GM19193 (cell line): Measurements from ENCODE around the gene TMX2.
A peak's percentile ranks its signal among the peaks of the same experiment; 100 is the strongest.

ENCODE experiments used
- POLR2A ChIP-seq: IDR thresholded peaks from 4 replicates; pipeline ENCODE4 v1.6.1; 2011; ENCODE audit not compliant: insufficient read depth, insufficient read length; ENCODE audit errors: extremely low read depth

Gene TMX2

GRCh38 chr11:57751676-57752253 lies 39.4 kb downstream of the TMX2 start, which contains the start of gene BTBD18:
Gene BTBD18 (minus strand): TSS chr11:57751819. CDS start chr11:57751188, 631 bp downstream.
- no peak for TF ChIP-seq POLR2A

GRCh38 chr11:57752954-57753353 lies 40.6 kb downstream of the TMX2 start:
- TF ChIP-seq POLR2A, result no peak

DNA sequence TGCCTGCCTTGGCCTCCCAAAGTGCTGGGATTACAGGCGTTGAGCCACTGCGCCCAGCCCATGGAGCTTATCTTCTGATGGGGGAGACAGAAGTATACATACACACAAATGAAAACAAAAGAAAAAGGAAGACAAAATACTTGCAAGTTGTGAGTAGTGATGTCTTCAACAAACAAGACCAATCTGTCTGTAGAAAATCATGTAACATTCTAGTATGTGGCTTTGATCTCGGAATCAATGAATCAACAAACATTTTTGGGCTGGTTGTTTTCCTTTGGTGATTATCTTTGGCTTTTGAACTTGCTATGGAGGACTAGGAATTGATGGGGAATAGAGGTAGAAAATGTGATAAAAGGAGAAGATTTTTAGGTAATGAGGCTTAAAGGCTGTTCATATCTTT lies 45.8 kb downstream of the TMX2 start:
- TF ChIP-seq POLR2A, result no peak

GRCh38 chr11:57761301-57762234 lies 49.2 kb downstream of the TMX2 start, which contains the start of gene CTNND1:
Gene CTNND1 (plus strand): TSS chr11:57761802. CDS start chr11:57791479, 29,677 bp downstream.
- peak; percentile 55 for TF ChIP-seq POLR2A

DNA sequence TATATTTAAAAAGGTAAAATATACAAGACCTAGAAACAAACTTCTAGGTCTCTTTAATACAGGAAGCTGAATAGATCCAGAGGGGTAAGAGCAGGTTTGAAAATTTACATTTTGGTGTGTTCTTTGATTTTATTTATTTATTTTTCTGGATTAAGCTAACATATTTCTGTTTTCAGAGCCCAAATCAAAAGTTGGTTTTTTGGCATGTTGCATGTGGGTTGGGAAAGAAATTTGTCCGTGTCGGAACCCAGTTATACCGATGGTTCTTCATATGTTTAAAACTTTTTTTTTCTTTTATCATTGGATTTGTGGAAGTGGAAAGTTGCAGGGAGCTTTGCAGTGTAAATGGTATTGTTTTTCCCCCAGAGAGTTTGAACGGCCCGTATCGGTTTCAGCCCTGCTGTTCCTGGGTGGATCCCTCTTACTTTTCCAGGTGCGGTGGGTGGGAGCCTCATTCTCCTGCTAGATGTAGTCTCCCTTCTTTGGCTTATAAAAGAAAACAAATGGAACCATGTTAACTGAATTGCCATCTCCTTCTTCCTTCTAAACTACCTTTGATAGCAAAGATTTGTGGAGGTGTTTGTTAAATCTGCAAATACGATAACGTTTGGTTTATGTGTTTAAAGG lies 50.0 kb downstream of the TMX2 start:
- TF ChIP-seq POLR2A, result no peak

DNA sequence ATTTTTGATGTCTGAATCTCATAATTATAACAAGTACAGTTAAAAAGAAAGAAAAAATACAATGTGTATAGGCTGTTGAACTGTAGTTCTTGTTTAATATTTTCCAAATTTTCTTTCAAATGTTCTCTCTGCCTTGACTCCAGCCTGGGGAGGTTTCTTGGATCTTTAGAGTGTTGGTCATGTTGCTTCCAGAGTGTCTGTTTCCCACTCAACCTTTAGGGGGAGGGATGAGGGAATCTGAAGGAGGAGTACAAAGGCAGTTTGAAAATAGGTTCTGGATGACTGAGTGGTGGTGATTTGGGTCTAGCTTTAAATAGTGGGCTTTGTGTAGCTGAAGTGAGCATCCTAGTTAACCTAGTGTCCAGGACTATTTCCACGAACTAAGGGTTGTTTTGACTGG lies 51.2 kb downstream of the TMX2 start:
- TF ChIP-seq POLR2A, result no peak

DNA sequence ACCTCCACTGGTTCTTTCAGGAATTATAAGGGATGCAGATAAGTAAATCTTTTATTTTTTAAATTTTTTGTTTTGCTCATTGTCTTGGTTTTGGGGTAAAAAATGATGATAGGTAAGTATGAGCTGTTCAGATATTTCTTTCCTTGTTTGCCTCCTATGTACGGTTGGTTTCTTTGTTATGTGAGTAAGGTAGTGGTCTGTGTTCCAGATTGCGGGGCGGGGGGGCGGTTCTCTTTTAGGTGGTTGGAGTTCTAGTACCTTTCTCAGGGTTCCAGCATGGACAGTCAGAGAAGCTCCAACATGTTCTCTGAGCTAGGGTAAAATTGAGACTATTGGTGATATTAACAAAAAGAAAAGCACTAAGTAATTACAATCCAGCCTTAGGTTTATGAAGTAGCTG lies 51.6 kb downstream of the TMX2 start:
- no peak for TF ChIP-seq POLR2A

DNA sequence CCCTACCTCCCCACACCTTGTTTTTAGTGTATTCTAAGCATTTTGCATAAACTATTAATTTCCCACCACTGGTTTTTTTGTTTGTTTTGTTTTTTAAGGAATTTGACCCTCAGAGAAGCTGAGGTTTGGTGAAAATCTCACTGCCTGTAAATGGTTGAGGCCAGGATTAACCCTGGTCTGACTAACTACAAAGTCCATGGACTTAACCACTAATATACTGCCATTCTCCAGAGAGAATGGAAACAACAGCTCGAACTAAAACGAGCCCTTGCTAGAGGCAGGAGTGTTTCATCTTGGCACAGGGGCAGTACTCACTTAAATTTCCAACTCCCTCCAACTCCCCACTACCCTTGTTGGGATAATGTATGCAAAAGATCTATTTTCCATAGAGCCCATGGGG lies 52.2 kb downstream of the TMX2 start:
- no peak for TF ChIP-seq POLR2A

DNA sequence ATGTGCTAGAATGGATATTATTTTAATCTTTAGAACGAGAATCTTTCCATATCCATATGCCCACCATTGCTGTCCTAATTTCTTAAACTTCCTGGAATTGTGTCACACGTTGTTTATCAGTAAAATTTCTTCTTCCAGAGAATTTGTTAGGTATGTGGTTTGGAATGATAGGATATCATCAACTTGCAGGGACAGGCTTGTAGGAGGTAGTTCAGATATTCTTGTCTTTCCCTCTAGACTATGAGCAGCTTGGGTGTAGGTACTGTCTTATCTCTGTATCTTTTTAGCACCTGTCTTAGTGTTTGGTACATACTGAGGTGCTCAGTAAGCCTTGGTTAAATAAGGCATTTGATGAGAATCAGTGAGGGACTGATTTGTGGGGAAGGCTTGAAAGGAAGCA lies 52.6 kb downstream of the TMX2 start:
- TF ChIP-seq POLR2A, result no peak

- TF ChIP-seq POLR2A, result no peak
These were observed 58.4 kb downstream of the TMX2 start for GRCh38 chr11:57770793-57771192.

- TF ChIP-seq POLR2A, result no peak
These were observed 59.0 kb downstream of the TMX2 start for GRCh38 chr11:57771365-57771764.

DNA sequence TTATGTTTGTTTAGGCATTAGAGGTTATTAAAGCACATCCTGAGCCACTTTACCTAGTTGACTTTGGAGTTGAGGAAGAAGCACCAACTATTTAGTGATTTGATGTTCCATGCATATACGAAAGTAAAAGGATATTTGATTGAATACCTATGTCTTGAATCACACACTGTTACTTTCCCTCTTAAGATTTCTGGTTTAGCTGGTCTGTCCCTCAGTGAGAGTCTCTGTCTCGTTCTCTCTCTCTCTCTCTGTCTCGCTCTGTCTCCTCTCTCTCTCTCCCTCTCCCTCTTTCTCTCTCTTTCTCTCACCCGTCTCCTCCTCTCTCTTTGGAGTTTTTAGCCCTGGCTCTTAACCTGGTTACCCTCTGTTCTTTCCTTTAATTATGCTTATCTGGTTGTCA lies 60.2 kb downstream of the TMX2 start:
- no peak for TF ChIP-seq POLR2A

GRCh38 chr11:57773026-57773598 lies 60.7 kb downstream of the TMX2 start:
- no peak for TF ChIP-seq POLR2A

GRCh38 chr11:57775491-57775890 lies 63.1 kb downstream of the TMX2 start:
- TF ChIP-seq POLR2A, result no peak

DNA sequence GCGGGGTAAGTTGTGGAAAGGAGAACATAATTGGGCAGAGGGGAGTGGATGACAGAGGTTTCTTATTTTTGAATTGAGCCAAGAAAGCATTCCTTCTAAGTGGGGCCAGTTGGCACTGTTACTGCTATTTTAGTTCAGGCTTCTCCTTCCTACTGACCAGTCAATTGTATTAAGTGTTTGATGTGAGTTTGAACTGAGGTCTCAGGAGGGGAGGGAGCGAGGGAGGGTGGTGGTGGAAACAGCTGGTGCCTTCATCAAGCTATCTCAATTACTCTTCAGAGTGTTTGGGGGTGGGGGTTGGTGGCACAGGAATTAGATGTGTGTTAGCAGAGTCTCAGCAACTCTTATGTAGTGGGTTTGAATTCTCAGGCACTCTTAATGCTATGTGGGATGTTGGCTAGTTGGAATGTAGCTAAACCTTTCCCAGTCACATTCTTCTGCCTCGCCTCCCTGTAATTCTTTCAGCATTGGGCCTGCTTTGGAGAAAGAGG lies 63.7 kb downstream of the TMX2 start:
- TF ChIP-seq POLR2A, result no peak
